Left forelimb (tissue), 1 donor: ENCODE results near the gene TNP2.

ENCODE experiments used
- DNase-seq: peaks from one replicate; pipeline ENCODE4 v3.0.0-alpha.2; 2018; ENCODE audit warnings: low spot score

The TNP2 gene

GRCh38 chr16:11268921-11269375 is at the start of gene TNP2:
TSS of gene TNP2 (minus strand) at chr16:11269325. CDS start at chr16:11269262, 63 bp downstream.
- DNase-seq, result no peak

- DNase-seq, result no peak
These were observed 49.7 kb upstream of the TNP2 start for GRCh38 chr16:11318817-11319216.

- DNase-seq, result no peak
These were observed 47.3 kb upstream of the TNP2 start for GRCh38 chr16:11316331-11317015.

GRCh38 chr16:11315510-11315909 is 46.4 kb upstream of the TNP2 start:
- no peak for DNase-seq

- DNase-seq, result no peak
These were observed 45.3 kb upstream of the TNP2 start for GRCh38 chr16:11314309-11314894.

GRCh38 chr16:11313493-11314308 is 44.6 kb upstream of the TNP2 start:
- DNase-seq, result no peak

GRCh38 chr16:11312718-11313492 is 43.8 kb upstream of the TNP2 start:
- DNase-seq, result no peak

GRCh38 chr16:11310997-11311561 is 42.0 kb upstream of the TNP2 start:
- DNase-seq, result no peak

GRCh38 chr16:11310634-11310977 is 41.5 kb upstream of the TNP2 start:
- DNase-seq, result no peak

- no peak for DNase-seq
These were observed 40.9 kb upstream of the TNP2 start for GRCh38 chr16:11309895-11310633.

GRCh38 chr16:11308493-11309283 is 39.6 kb upstream of the TNP2 start:
- no peak for DNase-seq

- no peak for DNase-seq
These were observed 38.7 kb upstream of the TNP2 start for GRCh38 chr16:11307639-11308492.

GRCh38 chr16:11306997-11307638 is 38.0 kb upstream of the TNP2 start:
- DNase-seq, result no peak

GRCh38 chr16:11306381-11306780 is 37.3 kb upstream of the TNP2 start:
- no peak for DNase-seq

GRCh38 chr16:11303405-11304138 is 34.4 kb upstream of the TNP2 start:
- no peak for DNase-seq

- no peak for DNase-seq
These were observed 33.9 kb upstream of the TNP2 start for GRCh38 chr16:11302977-11303376.

- DNase-seq, result no peak
These were observed 32.7 kb upstream of the TNP2 start for GRCh38 chr16:11301645-11302501.
